GM23338 (cell line): ENCODE results near the gene ELANE. TPM values are rescaled to one million over a fixed set of nuclear protein-coding genes. Genes with fewer than 3 reads are reported as not detected.

ENCODE experiments used
- ATAC-seq: fragments of 200-7000 bp; cut with Tn5 transposase; 3 replicates; pipeline ENCODE4 v1.9.1; 2020
- DNase-seq: peaks from one replicate; pipeline ENCODE4 v3.0.0-alpha.2; 2015; ENCODE audit warnings: low spot score
- H2AFZ ChIP-seq: fragments of 200-600 bp; sonication (generic); 2 replicates; pipeline ENCODE4 v1.8.0; 2016; ENCODE audit warnings: antibody characterized with exemption, mild to moderate bottlenecking, moderate library complexity
- H3F3A ChIP-seq: fragments of 200-600 bp; sonication (generic); replicated peaks from 2 replicates; pipeline ENCODE4 v1.8.0; 2017; ENCODE audit warnings: antibody characterized with exemption, mixed run types, low read depth
- H3K27ac ChIP-seq: fragments of 200-600 bp; sonication (generic); 2 replicates; pipeline ENCODE4 v1.6.1; 2016; ENCODE audit warnings: low read depth
- H3K27me3 ChIP-seq: fragments of 200-600 bp; sonication (generic); 2 replicates; pipeline ENCODE4 v1.8.0; 2016; ENCODE audit warnings: mild to moderate bottlenecking, mixed run types, moderate library complexity; ENCODE audit not compliant: insufficient read depth
- H3K36me3 ChIP-seq: fragments of 200-600 bp; sonication (generic); 2 replicates; pipeline ENCODE4 v1.8.0; 2016; ENCODE audit warnings: mild to moderate bottlenecking; ENCODE audit not compliant: insufficient read depth
- H3K4me1 ChIP-seq: fragments of 200-600 bp; sonication (generic); 2 replicates; pipeline ENCODE4 v1.8.0; 2016; ENCODE audit warnings: mild to moderate bottlenecking, moderate library complexity; ENCODE audit not compliant: insufficient read depth
- H3K4me2 ChIP-seq: fragments of 200-600 bp; sonication (generic); 2 replicates; pipeline ENCODE4 v1.7.1; 2017; ENCODE audit warnings: mixed run types
- H3K4me3 ChIP-seq: fragments of 200-600 bp; sonication (generic); 2 replicates; pipeline ENCODE4 v1.6.1; 2016; ENCODE audit warnings: mixed run types
- H3K79me2 ChIP-seq: fragments of 200-600 bp; sonication (generic); replicated peaks from 2 replicates; pipeline ENCODE4 v1.8.0; 2017; ENCODE audit warnings: mild to moderate bottlenecking; ENCODE audit not compliant: insufficient read depth
- H3K9me2 ChIP-seq: fragments of 200-600 bp; sonication (generic); 2 replicates; pipeline ENCODE4 v1.8.0; 2017; ENCODE audit not compliant: insufficient read depth
- H4K20me1 ChIP-seq: fragments of 200-600 bp; sonication (generic); replicated peaks from 2 replicates; pipeline ENCODE4 v1.8.0; 2017; ENCODE audit warnings: mild to moderate bottlenecking; ENCODE audit not compliant: insufficient read depth
- H3K27ac Mint-ChIP-seq: 2 replicates; pipeline ENCODE4 v1.8.0; 2020; ENCODE audit warnings: inconsistent platforms, mild to moderate bottlenecking, moderate library complexity, mixed read lengths
- H3K27me3 Mint-ChIP-seq: 3 replicates; pipeline ENCODE4 v1.8.0; 2022; ENCODE audit warnings: low read depth, mild to moderate bottlenecking, moderate library complexity, mixed read lengths, inconsistent platforms; ENCODE audit not compliant: insufficient read depth, poor library complexity
- H3K36me3 Mint-ChIP-seq: 3 replicates; pipeline ENCODE4 v1.8.0; 2021; ENCODE audit warnings: low read depth, mild to moderate bottlenecking, inconsistent platforms, moderate library complexity, mixed read lengths
- H3K4me1 Mint-ChIP-seq: 3 replicates; pipeline ENCODE4 v1.8.0; 2020; ENCODE audit warnings: mild to moderate bottlenecking, inconsistent platforms, mixed read lengths
- H3K4me3 Mint-ChIP-seq: 3 replicates; pipeline ENCODE4 v1.8.0; 2021; ENCODE audit warnings: moderate library complexity, mild to moderate bottlenecking, inconsistent platforms, mixed read lengths
- H3K9me3 Mint-ChIP-seq: 3 replicates; pipeline ENCODE4 v1.8.0; 2020; ENCODE audit warnings: moderate library complexity, mild to moderate bottlenecking, inconsistent platforms, mixed read lengths
- CREB1 ChIP-seq: fragments of 250-450 bp; sonication (Bioruptor Pico); IDR thresholded peaks from 2 replicates; pipeline ENCODE4 v1.5.0; 2020; ENCODE audit warnings: low read depth, mild to moderate bottlenecking, moderate library complexity
- CTCF ChIP-seq, 2 experiments: fragments of 200-600 bp in 1 of 2; sonication (generic) in 1 of 2; conservative IDR thresholded peaks; 2 replicates each; pipeline versions ENCODE4 v1.5.1 to v1.6.1; 2016 to 2017; ENCODE audit warnings: antibody characterized with exemption in 2 of 2, low read depth in 2 of 2, mild to moderate bottlenecking in 2 of 2, moderate library complexity in 1 of 2
- ETS1 ChIP-seq: IDR thresholded peaks from 2 replicates; pipeline ENCODE4 v1.6.1; 2016; ENCODE audit warnings: antibody characterized with exemption
- EZH2 ChIP-seq: fragments of 200-600 bp; sonication (generic); IDR thresholded peaks from one replicate; pipeline ENCODE4 v1.8.0; 2017; ENCODE audit warnings: antibody characterized with exemption, mild to moderate bottlenecking, low read depth; ENCODE audit not compliant: unreplicated experiment
- EZH2phosphoT487 ChIP-seq: fragments of 200-600 bp; sonication (generic); IDR thresholded peaks from one replicate; pipeline ENCODE4 v1.8.1; 2018; ENCODE audit warnings: antibody characterized with exemption; ENCODE audit not compliant: unreplicated experiment
- JUNB ChIP-seq: IDR thresholded peaks from one replicate; pipeline ENCODE4 v1.6.1; 2016; ENCODE audit warnings: antibody characterized with exemption; ENCODE audit not compliant: unreplicated experiment
- NANOG ChIP-seq: IDR thresholded peaks from 2 replicates; pipeline ENCODE4 v1.6.1; 2016; ENCODE audit warnings: antibody characterized with exemption, borderline replicate concordance
- POLR2AphosphoS5 ChIP-seq: IDR thresholded peaks from 2 replicates; pipeline ENCODE4 v1.6.1; 2016; ENCODE audit warnings: antibody characterized with exemption, low read depth
- REST ChIP-seq: IDR thresholded peaks from one replicate; pipeline ENCODE4 v1.6.1; 2018; ENCODE audit warnings: antibody characterized with exemption; ENCODE audit not compliant: unreplicated experiment
- STAT1 ChIP-seq: IDR thresholded peaks from one replicate; pipeline ENCODE4 v1.6.1; 2016; ENCODE audit warnings: antibody characterized with exemption; ENCODE audit not compliant: unreplicated experiment
- ZNF114 ChIP-seq: fragments of 250-450 bp; sonication (Bioruptor Pico); IDR thresholded peaks from 2 replicates; pipeline ENCODE4 v1.5.0; 2020; ENCODE audit warnings: mild to moderate bottlenecking, moderate library complexity
- ZNF331 ChIP-seq: fragments of 250-450 bp; sonication (Bioruptor Pico); IDR thresholded peaks from 2 replicates; pipeline ENCODE4 v1.5.0; 2020; ENCODE audit warnings: low read depth, mild to moderate bottlenecking, moderate library complexity
- ZNF462 ChIP-seq: fragments of 250-450 bp; sonication (Bioruptor Pico); IDR thresholded peaks from 2 replicates; pipeline ENCODE4 v1.5.0; 2020; ENCODE audit warnings: mild to moderate bottlenecking, moderate library complexity
- polyA plus RNA-seq: library from polyadenylated mRNA; unstranded; fragments of >200 nt; fragmentation: Nextera tagmentation; extraction: Ambion mirVana; gene quantifications from 2 replicates; pipeline ENCODE4 v1.2.1, GENCODE V29; 2016
- total RNA-seq: library from RNA; depleted of rRNA; stranded (reverse); fragments of >200 nt; shearing (Covaris generic); gene quantifications from 2 replicates; pipeline ENCODE4 v1.2.3, GENCODE V29; 2014

Gene ELANE
- total and polyA plus RNA-seq, 2 experiments from 2014 or later, result not detected

- H3K27ac Mint-ChIP-seq, result no peak overlapping the region
- Histone ChIP-seq H3K79me2 (no peaks in the 10 kb centered on the region), H4K20me1 (peaks cover 9% of the 10 kb centered on the region; the same call in 1 of the 2 replicates), H2AFZ (no peak overlapping the region), H3K4me3 (no peak overlapping the region), H3K36me3 (no peaks in the 10 kb centered on the region), H3K27ac (no peak overlapping the region), H3F3A (peaks cover 28% of the 10 kb centered on the region), H3K4me1 (no peaks in the 10 kb centered on the region), H3K27me3 (no peaks in the 10 kb centered on the region), H3K4me2 (no peak overlapping the region), H3K9me2 (no peaks in the 10 kb centered on the region)
- peaks cover 39% of the 10 kb centered on the region for H3K36me3 Mint-ChIP-seq
- ATAC-seq, result no peak
- no peak for TF ChIP-seq POLR2AphosphoS5
- no peak for TF ChIP-seq ZNF114
- no peak for TF ChIP-seq ZNF331 (CRISPR knock-in tag)
- TF ChIP-seq EZH2, result no peak
- TF ChIP-seq EZH2phosphoT487, result no peak
- TF ChIP-seq NANOG, result no peak
- TF ChIP-seq ETS1, result no peak
- no peak for TF ChIP-seq ZNF462 (CRISPR knock-in tag)
- TF ChIP-seq CTCF (conservative IDR thresholded peaks at IDR 0.05; ENCODE audit: low read depth in 2 of 2), result no peak
- TF ChIP-seq JUNB, result no peak
- no peak for TF ChIP-seq CREB1 (CRISPR knock-in tag)
- TF ChIP-seq STAT1, result no peak
- TF ChIP-seq REST, result no peak
- H3K4me3 Mint-ChIP-seq, result no peak overlapping the region
- peaks cover 11% of the 10 kb centered on the region for H3K9me3 Mint-ChIP-seq
- peaks cover 31% of the 10 kb centered on the region for H3K27me3 Mint-ChIP-seq
- peaks cover 5% of the 10 kb centered on the region for H3K4me1 Mint-ChIP-seq
- DNase-seq, result no peak
These were observed 16.5 kb downstream of the ELANE start for GRCh38 chr19:868458-869244.
